ENCODE results near the gene CEP85.

DNA sequence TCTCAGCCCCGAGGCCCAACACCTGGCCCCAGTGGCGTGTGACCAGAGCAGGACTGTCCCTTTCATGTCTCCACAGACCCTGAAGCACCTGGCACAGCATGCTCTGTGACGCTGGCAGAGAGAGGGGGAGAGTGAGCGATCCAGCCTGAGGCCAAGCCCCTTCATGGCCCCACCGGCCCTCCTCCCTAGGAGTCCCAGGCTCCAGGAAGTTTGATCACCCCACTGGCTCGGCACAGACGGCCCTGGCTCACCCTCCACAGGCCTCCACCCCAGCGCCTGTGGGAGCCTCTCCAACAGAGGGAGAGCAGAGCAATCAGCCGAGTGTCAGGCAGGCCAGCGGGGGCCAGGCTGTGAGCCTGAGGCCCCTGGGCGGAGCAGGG, 56.9 kb downstream of the CEP85 start:
- TF ChIP-seq CTCF (IDR thresholded peaks at IDR 0.05) (no peak), POLR2A (IDR thresholded peaks at IDR 0.05) (no peak)
